Stimulated activated CD4-positive, alpha-beta T cell treated with anti-CD3 and anti-CD28 coated beads, TNF-alpha, amount 100 ng/mL, for 1 hour (primary cell): ENCODE measurements around the gene VCPKMT.

ENCODE experiments used
- DNase-seq, 3 donors: peaks; one replicate each; pipeline ENCODE4 v3.0.0-alpha.2; 2020; ENCODE audit warnings: low read depth in 3 of 3, low spot score in 1 of 3

Gene VCPKMT

DNA sequence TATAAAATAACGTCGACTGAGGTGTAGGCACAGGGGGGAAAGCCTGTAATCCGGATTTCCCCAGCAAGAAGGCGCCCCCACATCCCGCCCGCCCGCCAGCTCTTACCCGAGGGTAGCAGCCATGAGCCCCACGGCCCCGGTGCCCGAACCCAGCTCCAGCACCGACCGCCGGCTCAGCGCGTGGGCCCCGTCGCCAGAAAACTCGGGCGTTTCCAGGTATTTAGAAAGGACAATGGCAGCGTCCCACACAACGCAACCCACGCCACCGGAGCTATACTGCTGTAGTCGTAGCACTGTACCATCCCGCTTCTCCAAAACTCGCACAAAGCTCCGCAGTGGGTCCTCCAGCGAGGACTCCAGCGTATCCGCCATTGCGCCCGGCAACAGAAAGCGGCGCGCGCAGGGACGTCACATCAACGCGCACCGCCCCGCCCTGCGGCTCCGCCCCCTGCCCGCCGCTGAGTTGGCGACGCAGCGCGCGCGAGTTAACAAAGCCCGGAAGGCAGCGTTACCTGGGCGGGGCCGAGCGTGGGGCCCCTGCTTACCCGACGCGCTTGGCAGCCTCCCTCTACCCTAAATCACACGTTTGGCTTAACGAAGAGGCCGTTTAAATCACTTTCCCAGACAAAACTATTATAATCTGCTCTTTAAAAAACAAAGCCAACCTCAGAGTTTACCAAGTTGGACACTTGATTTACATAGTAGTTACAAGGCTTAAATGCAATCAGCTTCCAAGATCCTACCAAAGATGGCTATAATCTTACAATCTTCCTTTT, at the start of gene VCPKMT:
Gene VCPKMT, minus strand, starts transcription at position 392 of the 776 bp plus-strand sequence. Its CDS starts 20 bp downstream, at position 372.
- peak; percentile 85 to 95 (median 88) for DNase-seq

GRCh38 chr14:50156111-50156510, 39.7 kb upstream of the VCPKMT start:
- no peak for DNase-seq

GRCh38 chr14:50148799-50149198, 32.4 kb upstream of the VCPKMT start:
- DNase-seq: no peak

DNA sequence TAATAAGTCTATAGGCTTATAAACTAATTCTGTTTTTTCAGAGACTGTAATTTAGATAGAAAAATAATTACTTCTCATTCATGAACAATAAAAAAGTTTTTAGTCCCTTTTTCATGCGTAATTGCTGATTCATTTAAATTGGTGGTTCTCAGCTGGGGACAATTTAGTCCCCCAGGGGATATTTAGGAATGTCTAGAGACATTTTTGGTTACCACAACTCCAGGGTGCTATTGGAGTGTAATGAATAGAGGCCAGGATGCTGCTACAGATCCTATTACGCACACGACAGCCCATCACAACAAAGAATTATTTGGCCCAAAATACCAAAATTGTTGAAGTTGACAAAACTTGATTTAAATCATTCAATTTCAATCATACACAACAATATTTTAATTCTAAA, 22.8 kb upstream of the VCPKMT start:
- DNase-seq: no peak

DNA sequence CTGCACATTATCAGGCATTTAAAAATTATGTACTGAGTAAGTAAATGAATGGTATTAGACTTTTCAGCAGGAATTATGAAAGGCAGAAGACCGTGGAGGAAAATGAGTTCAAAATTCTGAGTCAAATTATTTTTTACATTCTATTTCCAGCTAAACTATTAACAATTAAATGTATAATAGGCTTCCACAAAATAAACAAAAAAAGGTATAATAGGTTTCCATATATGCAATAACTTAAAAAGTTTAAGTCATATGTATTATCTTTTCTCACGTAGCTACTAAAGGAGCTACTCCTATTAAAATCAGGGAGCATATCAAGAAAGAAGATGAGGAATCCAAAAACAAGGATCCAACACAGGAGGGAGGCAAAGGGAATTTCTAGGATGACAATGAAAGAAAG, 11.4 kb upstream of the VCPKMT start:
- DNase-seq: no peak

DNA sequence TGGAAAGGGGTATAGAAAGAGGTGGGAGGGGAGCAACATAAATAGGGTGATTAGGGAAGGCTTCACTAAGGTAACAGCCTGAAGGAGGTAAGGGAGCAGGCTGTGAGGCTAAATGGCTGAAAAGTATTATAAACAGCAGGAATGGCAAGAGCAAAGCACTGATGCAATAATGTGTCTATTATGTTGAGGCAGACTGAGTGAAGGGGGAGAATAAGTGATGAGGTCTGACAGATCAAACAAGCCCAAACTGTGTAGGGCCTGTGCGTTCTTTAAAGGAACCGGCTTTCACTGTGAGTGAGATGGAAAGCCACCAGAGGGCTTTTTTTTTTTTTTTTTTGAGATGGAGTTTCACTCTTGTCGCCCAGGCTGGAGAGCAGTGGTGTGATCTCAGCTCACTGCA, 6.7 kb upstream of the VCPKMT start:
- DNase-seq: no peak

DNA sequence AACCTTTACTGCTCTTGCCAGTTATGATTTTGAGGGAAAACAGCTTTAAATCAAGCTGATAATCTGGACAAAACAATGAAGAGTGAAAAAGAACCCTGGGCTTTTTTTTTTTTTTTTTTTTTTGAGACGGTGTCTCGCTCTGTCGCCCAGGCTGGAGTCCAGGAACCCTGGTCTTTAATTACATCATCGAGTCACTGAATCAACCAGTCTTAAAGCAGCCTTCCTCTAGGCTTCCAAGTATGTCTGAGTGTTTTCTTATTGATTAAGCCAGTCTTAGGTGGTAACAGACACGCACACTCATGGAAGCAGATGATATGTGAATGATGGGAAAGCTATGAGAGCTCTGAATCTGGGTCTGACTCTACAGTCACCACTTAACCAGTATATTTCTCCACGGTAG, 5.9 kb upstream of the VCPKMT start:
- DNase-seq: no peak

GRCh38 chr14:50121486-50121885, 5.1 kb upstream of the VCPKMT start:
- DNase-seq: no peak

GRCh38 chr14:50117456-50117855, 1.1 kb upstream of the VCPKMT start:
- no peak for DNase-seq

DNA sequence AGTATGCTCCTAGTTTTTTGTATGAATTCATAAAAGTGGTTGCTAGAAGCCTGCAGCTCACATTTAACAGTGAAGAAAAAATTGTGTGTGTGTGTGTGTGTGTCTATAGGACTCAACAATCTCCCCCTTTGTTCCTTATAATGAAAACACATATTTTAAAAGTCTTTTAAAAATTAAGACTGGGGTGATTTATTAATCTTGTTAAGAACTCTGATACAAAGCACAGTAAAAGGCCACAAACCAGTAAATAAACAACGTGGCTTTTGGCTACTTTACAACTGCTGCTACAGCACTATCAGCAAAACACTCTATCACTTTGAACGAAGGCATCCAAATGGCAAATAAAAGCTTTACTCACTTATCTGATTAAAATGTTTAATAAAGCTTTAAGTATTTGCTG, 594 bp upstream of the VCPKMT start:
- DNase-seq: no peak

DNA sequence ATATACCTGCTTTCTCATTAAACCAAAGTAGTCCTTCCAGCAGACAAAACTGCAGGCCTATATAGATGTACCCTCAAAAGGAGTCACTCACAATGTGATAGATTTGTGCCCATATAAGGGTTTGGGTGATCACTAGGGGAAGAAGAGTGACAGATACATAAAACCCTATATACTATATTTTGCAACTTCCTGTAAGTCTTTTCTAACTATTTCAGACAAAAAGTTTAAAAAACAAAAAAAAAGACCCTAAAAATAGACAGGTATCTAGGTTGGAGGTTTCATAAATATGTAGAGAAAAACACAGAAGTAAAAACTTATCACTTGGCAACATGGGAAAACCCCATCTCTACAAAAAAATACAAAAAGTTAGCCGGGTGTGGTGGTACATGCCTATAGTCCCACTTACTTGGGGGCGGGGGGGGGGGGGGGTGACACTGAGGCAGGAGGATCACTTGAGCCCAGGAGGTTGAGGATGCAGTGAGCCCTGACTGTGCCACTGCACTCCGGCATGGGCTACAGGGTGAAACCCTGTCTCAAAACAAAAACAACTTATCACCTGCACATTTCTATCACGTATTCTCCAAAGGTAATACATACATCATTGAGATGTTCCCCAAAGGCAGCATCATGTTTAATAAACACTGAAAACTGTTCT, 2.9 kb downstream of the VCPKMT start:
- no peak for DNase-seq

DNA sequence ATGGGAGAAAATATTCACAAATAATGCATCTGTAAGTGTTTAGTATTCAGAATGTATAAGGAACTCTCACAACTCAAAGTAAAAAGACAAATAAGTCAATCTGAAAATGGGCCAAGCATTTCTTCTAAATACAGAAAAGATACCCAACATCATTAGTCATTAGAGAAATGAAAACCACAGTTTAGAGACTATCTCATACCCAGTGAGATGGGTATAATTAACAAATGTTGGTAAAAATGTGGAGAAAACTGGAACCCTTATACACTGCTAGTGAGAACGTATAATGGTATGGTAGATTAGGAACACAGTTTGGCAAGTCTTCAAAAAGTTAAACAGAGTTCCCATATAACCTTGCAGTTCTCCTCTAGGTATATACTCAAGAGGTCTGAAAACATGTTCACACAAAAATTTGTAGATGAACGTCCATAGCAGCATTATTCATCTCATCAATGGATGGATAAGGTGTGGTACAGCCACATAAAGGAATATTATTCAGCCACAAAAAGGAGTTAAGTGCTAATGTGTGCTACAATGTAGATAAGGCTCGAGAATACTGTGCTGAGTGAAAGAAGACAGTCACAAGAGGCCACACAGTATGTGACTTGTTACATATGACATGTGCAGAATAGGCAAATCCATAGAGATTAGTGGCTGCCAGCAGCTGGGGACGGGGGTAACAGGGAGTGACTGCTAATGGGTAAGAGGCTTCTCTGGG, 5.9 kb downstream of the VCPKMT start:
- no peak for DNase-seq

GRCh38 chr14:50109342-50109741, 7.0 kb downstream of the VCPKMT start:
- DNase-seq: no peak

DNA sequence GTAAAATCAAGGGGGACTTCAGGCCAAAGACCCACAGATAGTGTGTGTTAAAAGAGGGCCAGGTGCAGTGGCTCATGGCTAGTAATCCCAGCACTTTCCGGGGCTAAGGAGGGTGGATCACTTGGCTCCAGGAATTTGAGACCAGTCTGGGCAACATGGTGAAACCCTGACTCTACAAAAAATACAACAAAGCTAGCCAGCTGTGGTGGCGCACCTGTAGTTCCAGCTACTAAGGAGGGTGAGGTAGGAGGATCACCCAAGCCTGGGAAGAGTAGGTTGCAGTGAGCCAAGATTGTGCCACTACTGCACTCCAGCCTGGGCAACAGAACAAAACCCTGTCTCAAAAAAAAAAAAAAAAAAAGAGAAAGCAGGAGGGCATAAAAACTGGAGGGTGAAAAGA, 8.5 kb downstream of the VCPKMT start:
- DNase-seq: no peak

- DNase-seq: no peak
Measured at GRCh38 chr14:50106178-50106577, 10.2 kb downstream of the VCPKMT start.

DNA sequence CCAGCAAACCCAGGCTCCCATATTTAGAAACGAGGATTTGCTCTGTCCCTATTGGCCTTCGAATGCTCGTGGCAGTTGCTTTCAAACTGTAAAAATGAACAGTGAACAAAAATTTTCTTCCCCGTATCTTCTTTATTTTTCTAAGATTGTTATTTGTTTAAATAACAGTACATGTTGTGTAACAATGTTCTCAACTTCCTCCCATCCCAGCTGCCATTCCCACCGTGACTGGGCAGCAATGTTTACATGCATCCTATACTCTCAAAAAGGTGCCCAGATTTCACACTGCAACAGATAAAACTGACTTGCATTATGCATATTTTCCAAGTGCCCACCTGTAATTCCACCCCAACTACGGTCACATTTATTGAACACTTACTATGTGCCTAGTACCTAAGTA, 12.8 kb downstream of the VCPKMT start:
- no peak for DNase-seq

- DNase-seq: no peak
Measured at GRCh38 chr14:50101417-50101816, 15.0 kb downstream of the VCPKMT start.

DNA sequence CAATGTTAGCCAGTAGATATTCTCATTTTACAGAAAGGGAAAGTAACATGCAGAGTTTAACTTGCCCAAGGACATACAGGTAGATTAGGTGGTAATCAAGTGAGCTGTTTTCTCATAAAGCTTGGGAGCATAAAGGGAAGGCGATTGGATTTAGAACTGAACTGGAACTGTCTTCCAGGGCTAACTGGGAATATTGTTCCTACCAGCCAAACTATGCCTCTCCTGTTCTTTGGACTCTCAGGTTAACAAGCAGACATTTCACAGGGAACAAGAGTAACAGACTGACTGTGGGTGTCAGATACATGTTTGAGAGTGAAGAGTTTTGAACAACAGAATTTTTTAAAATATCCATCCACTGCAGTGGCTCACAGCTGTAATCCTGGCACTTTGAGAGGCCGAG, 15.6 kb downstream of the VCPKMT start:
- no peak for DNase-seq

DNA sequence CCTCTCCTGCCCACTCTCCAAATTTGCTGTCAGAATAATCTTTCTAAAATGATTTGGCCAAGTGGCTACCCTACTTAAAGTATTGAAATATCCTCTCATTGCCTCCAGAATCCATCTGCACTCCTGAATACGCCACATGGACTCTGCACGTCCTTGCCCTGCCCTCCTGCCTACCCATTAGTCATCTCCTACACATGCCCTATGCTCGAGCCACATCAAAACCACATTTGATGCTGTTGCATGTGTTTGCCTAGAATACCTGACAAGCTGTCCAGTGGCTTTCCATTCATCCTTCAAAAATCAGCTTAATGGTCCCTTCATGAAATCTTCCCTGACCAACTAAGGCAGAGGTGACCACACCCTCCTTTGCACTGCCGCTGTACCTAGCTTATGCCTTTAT, 17.0 kb downstream of the VCPKMT start:
- no peak for DNase-seq

DNA sequence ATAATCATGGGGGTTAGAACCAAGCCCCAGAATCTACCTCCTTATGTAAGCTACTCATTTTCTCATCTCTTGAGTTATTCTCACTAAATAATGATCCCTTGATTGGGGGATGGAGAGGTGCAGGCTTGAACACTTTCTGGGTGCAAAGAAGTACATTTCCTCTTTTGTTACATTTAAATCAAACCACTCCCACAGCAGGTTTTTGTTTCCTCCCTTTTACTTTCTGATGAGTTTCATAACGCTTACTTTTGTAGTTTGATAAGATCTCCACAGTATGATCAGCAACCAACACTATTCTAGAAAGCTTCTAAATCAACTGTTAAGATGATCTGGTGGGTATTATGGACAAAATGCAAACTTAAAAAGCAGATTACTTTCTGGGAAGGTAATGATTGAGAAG, 20.5 kb downstream of the VCPKMT start:
- no peak for DNase-seq

GRCh38 chr14:50094056-50094755, 22.2 kb downstream of the VCPKMT start:
- DNase-seq: no peak

- no peak for DNase-seq
Measured at GRCh38 chr14:50093496-50093895, 22.9 kb downstream of the VCPKMT start.
